ENCODE measurements around the gene GNG4. TPM values are rescaled to one million over a fixed set of nuclear protein-coding genes. Genes with fewer than 3 reads are reported as not detected.
"Not testable (repeated sequence)": the region's sequence is repeated elsewhere in the genome, so short reads cannot be mapped to it uniquely, and the experiment has no call there.

GNG4 gene
- polyA plus RNA-seq, 3 donors: 1.2 to 2.2 (median 2.1) TPM

DNA sequence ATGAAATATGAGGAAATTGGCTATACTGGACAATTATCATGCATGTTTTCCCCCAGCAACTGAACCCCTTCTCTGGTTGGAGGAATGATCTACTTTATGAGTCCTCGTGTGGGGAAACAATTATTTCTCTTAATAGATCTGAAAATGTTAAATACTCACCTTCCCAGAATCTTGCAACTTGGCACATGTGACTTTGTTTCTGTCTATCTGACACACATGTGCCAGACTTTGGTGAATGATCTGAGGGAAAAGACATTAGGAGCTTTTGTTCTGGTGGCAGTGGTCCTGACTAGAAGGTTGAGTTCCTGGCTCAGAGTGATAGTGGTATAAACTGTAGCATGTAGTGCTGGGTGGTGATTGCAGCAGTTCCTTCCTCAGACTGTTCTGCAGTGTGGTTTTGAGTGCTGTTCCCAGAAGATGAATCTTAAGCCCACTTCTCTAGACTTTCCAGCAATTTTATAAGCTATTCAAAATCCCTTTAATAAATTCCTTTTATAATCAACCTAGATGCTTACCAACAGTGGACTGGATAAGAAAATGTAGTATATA, 86.0 kb downstream of the GNG4 start:
- WGBS, 3 donors: 74 to 82% (median 77%) methylated on average over 1 of the region's 1 CpG
- H3K27ac ChIP-seq (ENCODE audit: low read depth, low read length): no peak overlapping the region

GRCh38 chr1:235562589-235562988, 87.0 kb downstream of the GNG4 start:
- H3K27ac ChIP-seq (ENCODE audit: low read depth, low read length): no peak overlapping the region

DNA sequence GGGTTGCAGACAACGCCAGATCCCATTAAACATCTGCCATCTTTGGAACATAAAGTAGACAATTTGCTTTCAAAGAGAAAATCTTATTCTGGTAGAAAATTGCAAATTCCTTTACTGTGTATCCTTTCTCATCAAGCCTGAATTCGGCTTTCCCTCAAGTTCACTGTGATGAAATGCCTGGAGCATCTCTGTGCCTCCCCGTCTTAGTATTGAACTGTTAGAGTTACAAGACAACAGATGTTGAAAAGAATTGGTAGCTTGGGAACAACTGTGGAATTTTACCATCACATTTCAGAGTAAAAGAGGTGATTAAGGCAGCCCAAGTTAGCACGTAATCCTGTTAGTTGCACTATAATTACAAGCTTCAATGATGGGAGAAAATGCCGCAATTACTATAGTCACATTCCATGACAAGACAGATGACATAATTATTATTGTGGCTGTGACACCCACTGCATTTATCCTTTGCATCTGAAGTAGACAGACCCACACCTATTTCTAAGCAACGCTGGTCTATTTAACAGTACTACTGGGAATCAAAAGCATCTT, 90.9 kb downstream of the GNG4 start:
- H3K27ac ChIP-seq (ENCODE audit: low read depth, low read length): no peak overlapping the region
- 73 to 91% (median 74%) methylated on average over 6 of the region's 6 CpGs for WGBS, 3 donors

DNA sequence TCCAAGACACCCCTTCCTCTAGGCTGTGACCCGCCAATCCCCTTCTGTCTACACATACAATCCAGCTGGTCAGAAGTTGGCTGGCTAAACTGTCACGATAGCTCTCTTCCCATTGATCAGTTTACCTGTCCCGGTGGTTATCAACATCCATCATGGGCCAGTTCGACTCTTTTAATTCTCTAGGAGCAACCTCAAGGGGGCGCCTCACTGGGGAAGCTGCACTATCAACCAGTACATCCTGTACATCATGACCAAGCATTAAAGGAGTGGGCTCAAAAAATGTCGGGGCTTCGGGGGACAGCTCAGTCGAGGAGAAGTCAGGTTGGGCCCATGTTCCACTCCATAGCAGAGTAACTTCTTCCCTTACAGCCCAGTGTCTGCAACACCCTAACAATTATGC, 92.1 kb downstream of the GNG4 start:
- WGBS, 3 donors: 75 to 84% (median 78%) methylated on average over 8 of the region's 8 CpGs
- H3K27ac ChIP-seq (ENCODE audit: low read depth, low read length): no peak overlapping the region

GRCh38 chr1:235556807-235557206, 92.8 kb downstream of the GNG4 start:
- no peak overlapping the region for H3K27ac ChIP-seq (ENCODE audit: low read depth, low read length)
- 89 to 95% (median 94%) methylated on average over 11 of the region's 11 CpGs for WGBS, 3 donors

DNA sequence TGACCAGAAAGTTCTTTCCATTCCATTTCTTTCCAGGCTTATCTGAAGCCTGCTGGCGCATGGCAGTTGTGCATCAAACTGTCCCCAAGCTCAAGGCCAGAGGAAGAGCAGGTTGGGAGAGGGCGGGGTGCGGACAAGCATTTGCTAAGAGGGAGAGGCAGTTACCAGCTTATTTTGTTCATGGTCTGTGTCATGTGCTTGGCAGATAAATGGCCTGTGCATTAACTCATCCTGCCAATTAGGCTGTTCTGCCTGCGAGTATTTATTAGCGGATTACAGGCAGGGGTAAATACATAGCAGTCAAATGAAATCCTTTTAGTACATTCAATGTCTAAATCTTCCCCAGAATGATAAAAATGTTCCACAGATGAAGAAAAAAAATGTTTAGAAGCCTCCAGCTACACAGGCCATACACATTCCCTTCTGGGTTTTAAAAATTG, 96.5 kb downstream of the GNG4 start:
- H3K27ac ChIP-seq (ENCODE audit: low read depth, low read length): no peak overlapping the region
- 78 to 88% (median 86%) methylated on average over 5 of the region's 5 CpGs for WGBS, 3 donors

DNA sequence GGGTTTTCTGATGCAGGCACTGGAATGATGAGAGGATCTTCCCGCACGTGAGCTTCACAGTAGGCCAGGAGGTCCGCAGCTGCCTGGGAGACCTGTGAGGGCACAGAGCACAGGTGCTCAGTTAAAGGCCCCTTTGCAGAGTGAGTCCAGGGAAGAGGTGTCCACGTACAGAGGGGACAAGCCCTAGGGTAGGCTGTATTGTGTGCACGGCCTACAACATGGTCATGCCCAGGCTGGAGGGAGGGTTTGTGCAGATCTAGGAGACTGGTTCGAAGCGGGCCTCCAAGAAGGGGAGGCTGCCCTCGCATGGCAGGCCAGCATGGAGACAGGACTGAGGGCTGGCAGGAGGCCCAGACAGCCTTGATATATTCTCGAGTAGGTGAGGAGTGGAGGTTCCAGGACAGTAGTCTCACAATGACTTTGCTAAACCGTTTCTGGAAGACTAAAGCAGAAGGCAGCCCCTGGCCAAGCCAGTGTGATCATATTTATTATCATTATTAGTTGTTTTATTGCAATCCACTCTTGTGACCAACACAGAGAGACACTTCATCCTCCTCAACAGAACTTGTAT, 97.4 kb downstream of the GNG4 start:
- WGBS, 3 donors: 84 to 86% (median 86%) methylated on average over 10 of the region's 10 CpGs

GRCh38 chr1:235549351-235550139, 100.0 kb downstream of the GNG4 start:
- 65 to 84% (median 78%) methylated on average over 13 of the region's 13 CpGs for WGBS, 3 donors
- no peak overlapping the region for H3K27ac ChIP-seq (ENCODE audit: low read depth, low read length)

More for the DNA sequence above, 97.4 kb downstream of the GNG4 start:
- no peak overlapping the region for H3K27ac ChIP-seq (ENCODE audit: low read depth, low read length)

GRCh38 chr1:235546369-235547155, 103.0 kb downstream of the GNG4 start:
- H3K27ac ChIP-seq (ENCODE audit: low read depth, low read length): not testable (repeated sequence)
- WGBS, 3 donors: 40 to 43% (median 42%) methylated on average over 10 of the region's 10 CpGs

DNA sequence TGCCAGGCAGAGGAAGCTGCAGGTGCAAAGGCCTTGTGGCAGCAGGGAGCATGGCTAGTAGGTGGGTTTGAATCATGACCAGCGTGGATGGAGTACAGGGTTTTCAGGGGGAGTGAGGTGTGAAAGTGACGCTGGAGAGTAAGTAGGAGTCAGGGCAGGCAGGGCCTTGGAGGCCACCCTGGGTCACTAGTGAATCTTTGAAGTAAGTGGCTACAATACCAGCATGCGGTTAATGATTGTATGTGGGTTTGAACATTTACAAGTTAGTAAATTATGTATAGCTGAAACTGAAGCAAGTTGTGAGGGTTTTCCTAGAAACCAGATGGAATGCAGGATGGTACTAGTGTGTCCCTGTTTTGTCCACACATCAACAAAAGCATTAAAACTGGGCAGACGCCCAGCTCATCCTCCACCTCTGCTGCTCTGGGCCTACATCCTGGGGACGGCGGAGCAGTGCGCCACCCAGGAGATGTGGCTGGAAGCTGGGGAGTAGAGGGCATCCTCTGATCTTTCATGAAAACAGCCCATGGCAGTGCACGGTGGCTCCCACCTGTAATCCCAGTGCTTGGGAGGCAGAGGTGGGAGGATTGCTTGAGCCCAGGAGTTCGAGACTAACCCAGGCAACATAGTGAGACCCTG, 104.2 kb downstream of the GNG4 start:
- 86 to 92% (median 90%) methylated on average over 9 of the region's 9 CpGs for WGBS, 3 donors
- H3K27ac ChIP-seq (ENCODE audit: low read depth, low read length): no peak overlapping the region

DNA sequence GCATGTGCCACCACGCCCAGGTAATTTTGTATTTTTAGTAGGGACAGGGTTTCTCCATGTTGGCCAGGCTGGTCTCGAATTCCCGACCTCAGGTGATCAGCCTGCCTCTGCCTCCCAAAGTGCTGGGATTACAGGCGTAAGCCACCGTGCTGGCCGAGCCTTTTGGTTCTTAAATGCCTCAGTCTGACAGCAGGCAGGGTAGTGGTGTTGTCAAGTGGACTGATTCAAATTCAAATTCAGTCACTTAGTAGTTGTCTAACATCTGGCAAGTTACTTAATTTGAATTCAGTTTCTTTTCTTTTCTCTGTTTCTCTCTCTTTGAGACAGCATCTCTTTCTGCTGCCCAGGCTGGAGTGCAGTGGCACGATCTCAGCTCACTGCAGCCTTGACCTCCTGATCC, 106.7 kb downstream of the GNG4 start:
- WGBS, 3 donors: 74 to 86% (median 84%) methylated on average over 6 to 7 of the region's 7 CpGs
- H3K27ac ChIP-seq (ENCODE audit: low read depth, low read length): not testable (repeated sequence)

DNA sequence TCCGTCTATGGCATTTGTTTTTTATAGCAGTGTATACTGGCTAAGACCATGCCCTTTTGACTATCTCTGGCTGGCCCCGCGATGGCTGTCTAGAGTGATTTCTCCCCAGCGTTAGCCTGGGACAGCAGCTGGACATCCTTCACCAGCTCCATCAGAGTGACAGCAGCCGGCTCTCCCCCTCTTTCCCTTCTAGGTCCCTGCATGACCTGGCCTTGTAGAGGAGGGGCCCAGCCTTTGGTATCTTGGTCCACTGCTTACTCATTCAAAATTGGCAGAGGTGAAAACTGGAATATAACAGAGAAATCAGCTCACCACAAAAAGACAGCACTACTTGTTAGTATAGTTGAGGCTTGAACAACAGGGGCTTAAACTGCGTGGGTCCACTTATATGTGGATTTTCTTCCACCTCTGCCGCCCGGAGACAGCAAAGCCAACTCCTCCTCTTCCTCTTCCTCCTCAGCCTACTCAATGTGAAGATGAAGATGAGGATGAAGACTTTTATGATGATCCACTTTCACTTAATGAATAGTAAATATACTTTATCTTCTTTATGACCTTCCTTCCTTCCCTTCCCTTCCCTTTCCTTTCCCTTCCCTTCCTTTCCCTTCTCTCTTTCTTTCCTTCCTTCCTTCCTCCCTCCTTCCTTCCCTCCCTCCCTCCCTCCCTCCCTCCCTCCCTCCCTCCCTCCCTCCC, 116.0 kb downstream of the GNG4 start:
- H3K27ac ChIP-seq (ENCODE audit: low read depth, low read length): no peak overlapping the region
- 72 to 82% (median 80%) methylated on average over 8 of the region's 8 CpGs for WGBS, 3 donors

- H3K27ac ChIP-seq (ENCODE audit: low read depth, low read length): no peak overlapping the region
- WGBS, 3 donors: 77 to 84% (median 84%) methylated on average over 2 of the region's 2 CpGs
Measured at GRCh38 chr1:235532360-235532759, 117.2 kb downstream of the GNG4 start.

DNA sequence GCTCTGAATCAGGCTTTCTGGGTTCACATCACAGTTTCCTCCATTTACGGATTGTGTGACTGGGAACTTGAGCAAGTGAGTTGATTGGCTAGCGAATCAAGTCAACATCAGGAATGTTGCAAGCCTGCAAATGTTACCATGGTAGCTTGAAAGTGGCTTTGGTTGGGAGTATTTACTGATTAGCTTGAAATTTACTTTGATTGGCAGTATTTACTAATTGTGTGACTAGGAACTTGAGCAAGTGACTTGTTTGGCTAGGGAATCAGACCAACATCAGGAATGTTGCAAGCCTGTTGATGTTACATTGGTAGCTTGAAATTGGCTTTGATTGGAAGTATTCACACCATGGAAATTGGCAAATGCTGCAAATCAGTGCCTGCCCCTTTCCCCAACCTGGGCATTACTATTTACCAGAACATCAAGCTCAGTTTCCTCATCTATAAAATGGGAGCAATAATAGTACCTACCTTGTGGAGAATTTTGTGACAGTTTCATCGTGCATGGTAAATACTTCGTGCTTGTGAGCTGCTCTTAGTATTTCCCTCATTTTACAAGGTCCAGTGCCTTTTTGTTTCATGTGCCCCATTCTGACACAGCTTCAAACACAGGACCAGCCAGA, 122.3 kb downstream of the GNG4 start:
- H3K27ac ChIP-seq (ENCODE audit: low read depth, low read length): no peak overlapping the region
- WGBS, 3 donors: 70 to 79% (median 79%) methylated on average over 4 of the region's 4 CpGs

- H3K27ac ChIP-seq (ENCODE audit: low read depth, low read length): no peak overlapping the region
- WGBS, 3 donors: 47 to 53% (median 49%) methylated on average over 4 of the region's 4 CpGs
Measured at GRCh38 chr1:235525314-235525713, 124.3 kb downstream of the GNG4 start.

DNA sequence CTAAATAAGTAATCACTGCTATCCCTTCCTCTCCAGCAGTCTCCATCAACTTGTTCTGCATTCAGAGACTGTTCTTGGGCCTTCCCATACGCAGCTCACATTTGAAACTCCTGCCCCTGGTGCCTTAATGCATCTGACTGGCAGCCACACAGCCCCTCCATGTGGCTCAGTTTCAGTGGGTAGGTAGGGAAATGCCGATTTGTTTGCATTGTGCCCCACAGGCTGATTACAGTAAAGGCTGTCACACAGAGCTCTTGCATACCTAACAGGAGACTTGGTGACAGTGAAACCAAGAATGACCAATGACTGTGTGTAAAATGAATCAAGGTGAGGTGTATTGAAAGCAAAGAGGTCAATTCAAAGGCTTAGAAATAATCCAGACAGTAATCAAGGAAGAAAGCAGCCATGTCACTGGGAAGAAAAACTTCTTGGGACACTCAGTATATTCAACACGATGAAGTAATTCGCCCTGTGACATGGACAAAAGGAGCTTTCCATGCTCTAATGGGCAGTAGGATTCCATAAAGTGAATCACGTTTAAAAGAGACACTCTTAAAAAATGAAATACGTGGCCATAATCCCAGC, 132.6 kb downstream of the GNG4 start:
- H3K27ac ChIP-seq (ENCODE audit: low read depth, low read length): no peak overlapping the region
- 78 to 80% (median 80%) methylated on average over 6 of the region's 6 CpGs for WGBS, 3 donors

DNA sequence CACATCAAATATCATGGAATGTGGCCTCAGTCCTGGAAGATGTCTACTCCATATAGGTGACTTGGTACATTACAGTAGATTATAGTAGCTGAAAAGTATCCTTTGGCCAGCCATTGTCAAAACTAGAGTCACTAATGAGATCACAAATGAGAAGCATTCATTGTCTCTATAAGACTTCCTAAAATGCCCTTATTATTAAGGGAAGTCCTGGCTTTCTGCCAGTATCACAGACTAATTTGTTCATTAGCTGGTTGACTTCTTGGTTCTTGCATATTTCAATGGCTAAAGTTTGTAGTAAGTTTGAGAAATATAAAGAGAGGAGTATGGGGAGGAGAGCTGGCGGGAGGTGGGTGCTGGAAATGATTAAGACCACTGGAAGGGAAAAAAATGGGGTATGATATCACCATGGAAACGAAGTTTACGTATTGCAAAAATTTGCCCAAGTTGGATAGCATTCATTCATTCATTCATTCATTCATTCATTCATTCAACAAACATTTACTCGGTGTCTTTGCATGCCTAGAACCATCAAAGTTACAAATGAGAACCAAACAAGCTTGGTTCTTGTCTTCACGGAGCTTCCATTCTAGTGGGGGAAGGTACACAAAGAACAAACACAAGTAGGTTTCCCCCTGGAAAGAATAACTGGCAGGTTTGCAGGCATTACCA, 133.6 kb downstream of the GNG4 start:
- no peak overlapping the region for H3K27ac ChIP-seq (ENCODE audit: low read depth, low read length)
- WGBS, 3 donors: 90 to 95% (median 92%) methylated on average over 5 of the region's 5 CpGs
